Measurements from ENCODE around the gene TMED5. TPM values are rescaled to one million over a fixed set of nuclear protein-coding genes. Genes with fewer than 3 reads are reported as not detected.
"Not testable (repeated sequence)": the region's sequence is repeated elsewhere in the genome, so short reads cannot be mapped to it uniquely, and the experiment has no call there.

The TMED5 gene
- total RNA-seq, 1 donor from 2014 or later = 49.7 TPM

- no peak for DNase-seq (ENCODE audit: low read depth, low spot score)
These were observed 7.4 kb downstream of the TMED5 start for GRCh38 chr1:93172778-93173177.

- DNase-seq (ENCODE audit: low read depth, low spot score) = no peak
These were observed 8.6 kb downstream of the TMED5 start for GRCh38 chr1:93171549-93172034.

GRCh38 chr1:93170141-93170678, 10.0 kb downstream of the TMED5 start:
- DNase-seq (ENCODE audit: low read depth, low spot score) = not testable (repeated sequence)

GRCh38 chr1:93167006-93167405, 13.2 kb downstream of the TMED5 start:
- no peak for DNase-seq (ENCODE audit: low read depth, low spot score)

- not testable (repeated sequence) for DNase-seq (ENCODE audit: low read depth, low spot score)
These were observed 14.3 kb downstream of the TMED5 start for GRCh38 chr1:93165895-93166294.

- DNase-seq (ENCODE audit: low read depth, low spot score) = no peak
These were observed 15.4 kb downstream of the TMED5 start for GRCh38 chr1:93164816-93165215.

- DNase-seq (ENCODE audit: low read depth, low spot score) = not testable (repeated sequence)
These were observed 16.9 kb downstream of the TMED5 start for GRCh38 chr1:93163314-93163713.

GRCh38 chr1:93159337-93159736, 20.9 kb downstream of the TMED5 start:
- DNase-seq (ENCODE audit: low read depth, low spot score) = no peak

GRCh38 chr1:93155335-93155734, 24.9 kb downstream of the TMED5 start:
- no peak for DNase-seq (ENCODE audit: low read depth, low spot score)

GRCh38 chr1:93154898-93155297, 25.3 kb downstream of the TMED5 start:
- DNase-seq (ENCODE audit: low read depth, low spot score) = no peak

GRCh38 chr1:93152835-93153234, 27.4 kb downstream of the TMED5 start:
- no peak for DNase-seq (ENCODE audit: low read depth, low spot score)

GRCh38 chr1:93151474-93151873, 28.7 kb downstream of the TMED5 start:
- DNase-seq (ENCODE audit: low read depth, low spot score) = no peak

- DNase-seq (ENCODE audit: low read depth, low spot score) = no peak
These were observed 29.5 kb downstream of the TMED5 start for GRCh38 chr1:93150729-93151128.

- no peak for DNase-seq (ENCODE audit: low read depth, low spot score)
These were observed 32.2 kb downstream of the TMED5 start for GRCh38 chr1:93148001-93148400.

- no peak for DNase-seq (ENCODE audit: low read depth, low spot score)
These were observed 36.4 kb downstream of the TMED5 start for GRCh38 chr1:93143769-93144168.

- DNase-seq (ENCODE audit: low read depth, low spot score) = no peak
These were observed 37.1 kb downstream of the TMED5 start for GRCh38 chr1:93143136-93143535.

GRCh38 chr1:93142161-93142560, 38.1 kb downstream of the TMED5 start:
- DNase-seq (ENCODE audit: low read depth, low spot score) = no peak

GRCh38 chr1:93140106-93140505, 40.1 kb downstream of the TMED5 start:
- no peak for DNase-seq (ENCODE audit: low read depth, low spot score)

- no peak for DNase-seq (ENCODE audit: low read depth, low spot score)
These were observed 42.5 kb downstream of the TMED5 start for GRCh38 chr1:93137604-93138292.

GRCh38 chr1:93136445-93136844, 43.8 kb downstream of the TMED5 start:
- DNase-seq (ENCODE audit: low read depth, low spot score) = no peak

- DNase-seq (ENCODE audit: low read depth, low spot score) = no peak
These were observed 47.6 kb downstream of the TMED5 start for GRCh38 chr1:93132638-93133037.

GRCh38 chr1:93129507-93130099, 50.6 kb downstream of the TMED5 start:
- no peak for DNase-seq (ENCODE audit: low read depth, low spot score)
